ENCODE results near the gene SERGEF.
A peak's percentile ranks its signal among the peaks of the same experiment; 100 is the strongest.

SERGEF gene

GRCh38 chr11:17861036-17861755 is 151.7 kb downstream of the SERGEF start:
- DNase-seq (ENCODE audit: low spot score) = no peak

GRCh38 chr11:17859552-17859951 is 153.3 kb downstream of the SERGEF start:
- DNase-seq (ENCODE audit: low spot score) = no peak

- DNase-seq (ENCODE audit: low spot score) = no peak
Observed at GRCh38 chr11:17855531-17856290, 157.1 kb downstream of the SERGEF start.

- no peak for DNase-seq (ENCODE audit: low spot score)
Observed at GRCh38 chr11:17853280-17853679, 159.6 kb downstream of the SERGEF start.

GRCh38 chr11:17852246-17852645 is 160.6 kb downstream of the SERGEF start:
- peak; percentile 71 for DNase-seq (ENCODE audit: low spot score)

GRCh38 chr11:17851697-17852096 is 161.2 kb downstream of the SERGEF start:
- no peak for DNase-seq (ENCODE audit: low spot score)

- DNase-seq (ENCODE audit: low spot score) = no peak
Observed at GRCh38 chr11:17850336-17850735, 162.5 kb downstream of the SERGEF start.

- DNase-seq (ENCODE audit: low spot score) = no peak
Observed at GRCh38 chr11:17848715-17849114, 164.1 kb downstream of the SERGEF start.

GRCh38 chr11:17846852-17847453 is 165.9 kb downstream of the SERGEF start:
- DNase-seq (ENCODE audit: low spot score) = peak; percentile 37

GRCh38 chr11:17845431-17845881 is 167.4 kb downstream of the SERGEF start:
- DNase-seq (ENCODE audit: low spot score) = no peak

GRCh38 chr11:17840101-17840548 is 172.7 kb downstream of the SERGEF start:
- DNase-seq (ENCODE audit: low spot score) = no peak

- DNase-seq (ENCODE audit: low spot score) = no peak
Observed at GRCh38 chr11:17839450-17839849, 173.4 kb downstream of the SERGEF start.

GRCh38 chr11:17838102-17838501 is 174.7 kb downstream of the SERGEF start:
- no peak for DNase-seq (ENCODE audit: low spot score)

GRCh38 chr11:17831883-17832282 is 181.0 kb downstream of the SERGEF start:
- no peak for DNase-seq (ENCODE audit: low spot score)

- DNase-seq (ENCODE audit: low spot score) = no peak
Observed at GRCh38 chr11:17831228-17831627, 181.6 kb downstream of the SERGEF start.

- DNase-seq (ENCODE audit: low spot score) = no peak
Observed at GRCh38 chr11:17828311-17828751, 184.5 kb downstream of the SERGEF start.

- no peak for DNase-seq (ENCODE audit: low spot score)
Observed at GRCh38 chr11:17827006-17827405, 185.8 kb downstream of the SERGEF start.

GRCh38 chr11:17822401-17822781 is 190.5 kb downstream of the SERGEF start:
- no peak for DNase-seq (ENCODE audit: low spot score)

GRCh38 chr11:17821648-17822400 is 191.0 kb downstream of the SERGEF start:
- no peak for DNase-seq (ENCODE audit: low spot score)

- no peak for DNase-seq (ENCODE audit: low spot score)
Observed at GRCh38 chr11:17816232-17816931, 196.5 kb downstream of the SERGEF start.

- DNase-seq (ENCODE audit: low spot score) = no peak
Observed at GRCh38 chr11:17814546-17814945, 198.3 kb downstream of the SERGEF start.
